ENCODE data around the gene CISD3. TPM values are rescaled to one million over a fixed set of nuclear protein-coding genes. Genes with fewer than 3 reads are reported as not detected.
A peak's percentile ranks its signal among the peaks of the same experiment; 100 is the strongest.
"Not testable (repeated sequence)": the region's sequence is repeated elsewhere in the genome, so short reads cannot be mapped to it uniquely, and the experiment has no call there.

Gene CISD3
- total RNA-seq, 2 experiments from 2014 or later: 48.2 to 56.1 TPM

GRCh38 chr17:38717139-38717745 is 12.9 kb upstream of the CISD3 start:
- no peaks in the 10 kb centered on the region for H3K27me3 Mint-ChIP-seq (ENCODE audit: low read depth)
- CTCF ChIA-PET: interaction anchor here (0.8 kb wide), 2 partner anchors 18 to 40 kb away, joined by 3 read pairs; no protein-coding TSS in a partner anchor

GRCh38 chr17:38719289-38719942 is 10.7 kb upstream of the CISD3 start:
- H3K4me3 Mint-ChIP-seq: no peak overlapping the region
- no peak for DNase-seq
- no peak for ATAC-seq
- H3K36me3 Mint-ChIP-seq (ENCODE audit: low read depth): peaks cover 53% of the 10 kb centered on the region
- CTCF ChIA-PET: interaction anchor here (1.0 to 2.4 kb wide), 5 partner anchors 9 to 43 kb away, joined by 3 to 13 read pairs (median 4); no protein-coding TSS in a partner anchor
- H3K4me1 Mint-ChIP-seq (ENCODE audit: low read depth): peaks cover 10% of the 10 kb centered on the region
- H3K9me3 Mint-ChIP-seq (ENCODE audit: insufficient read depth): no peaks in the 10 kb centered on the region
- no peaks in the 10 kb centered on the region for H3K27me3 Mint-ChIP-seq (ENCODE audit: low read depth)
- POLR2A ChIA-PET: interaction anchor here (0.7 to 1.6 kb wide), 4 partner anchors 9 to 15 kb away, joined by 3 to 9 read pairs (median 3); no protein-coding TSS in a partner anchor
- no peak overlapping the region for H3K27ac Mint-ChIP-seq

More at GRCh38 chr17:38717139-38717745, 12.9 kb upstream of the CISD3 start:
- ATAC-seq (no peak), DNase-seq (no peak)
- Mint-ChIP-seq H3K4me1 (ENCODE audit: low read depth) (peaks cover 17% of the 10 kb centered on the region), H3K4me3 (no peak overlapping the region), H3K27ac (peak overlapping the region; percentile 48), H3K9me3 (ENCODE audit: insufficient read depth) (no peaks in the 10 kb centered on the region), H3K36me3 (ENCODE audit: low read depth) (peaks cover 57% of the 10 kb centered on the region)
- POLR2A ChIA-PET: interaction anchor here (1.0 to 2.9 kb wide), 3 partner anchors 11 to 16 kb away, joined by 3 to 11 read pairs (median 7); partner anchors contain the start of gene MLLT6

- DNase-seq (no peak), ATAC-seq (no peak)
- no peak overlapping the region for H3K27ac Mint-ChIP-seq
Measured at GRCh38 chr17:38719943-38720641, 10.0 kb upstream of the CISD3 start.

GRCh38 chr17:38720941-38721340 is 9.2 kb upstream of the CISD3 start:
- no peaks in the 10 kb centered on the region for H3K9me3 Mint-ChIP-seq (ENCODE audit: insufficient read depth)
- ATAC-seq (no peak), DNase-seq (no peak)
- no peak overlapping the region for H3K4me3 Mint-ChIP-seq
- ChIA-PET POLR2A (no interaction called here), CTCF (no interaction called here)
- H3K36me3 Mint-ChIP-seq (ENCODE audit: low read depth): peaks cover 55% of the 10 kb centered on the region
- no peak overlapping the region for H3K27ac Mint-ChIP-seq
- H3K4me1 Mint-ChIP-seq (ENCODE audit: low read depth): peaks cover 12% of the 10 kb centered on the region
- H3K27me3 Mint-ChIP-seq (ENCODE audit: low read depth): no peaks in the 10 kb centered on the region

More at GRCh38 chr17:38719943-38720641, 10.0 kb upstream of the CISD3 start:
- H3K9me3 Mint-ChIP-seq (ENCODE audit: insufficient read depth): no peaks in the 10 kb centered on the region
- ChIA-PET POLR2A (interaction anchor here (0.7 to 1.6 kb wide), 3 partner anchors 10 to 15 kb away, joined by 3 read pairs; no protein-coding TSS in a partner anchor), CTCF (interaction anchor here (1.0 to 2.4 kb wide), 4 partner anchors 9 to 43 kb away, joined by 3 to 13 read pairs (median 8); no protein-coding TSS in a partner anchor)
- no peaks in the 10 kb centered on the region for H3K27me3 Mint-ChIP-seq (ENCODE audit: low read depth)
- H3K4me1 Mint-ChIP-seq (ENCODE audit: low read depth): peaks cover 10% of the 10 kb centered on the region
- peaks cover 54% of the 10 kb centered on the region for H3K36me3 Mint-ChIP-seq (ENCODE audit: low read depth)
- H3K4me3 Mint-ChIP-seq: no peak overlapping the region

GRCh38 chr17:38721802-38722201 is 8.3 kb upstream of the CISD3 start:
- no peaks in the 10 kb centered on the region for H3K9me3 Mint-ChIP-seq (ENCODE audit: insufficient read depth)
- peaks cover 20% of the 10 kb centered on the region for H3K4me1 Mint-ChIP-seq (ENCODE audit: low read depth)
- POLR2A ChIA-PET: interaction anchor here (1.4 kb wide), 1 partner anchor 12 kb away, joined by 3 read pairs; no protein-coding TSS in a partner anchor
- H3K27ac Mint-ChIP-seq: no peak overlapping the region
- CTCF ChIA-PET: interaction anchor here (1.7 to 2.8 kb wide), 3 partner anchors 11 to 15 kb away, joined by 4 to 12 read pairs (median 5); no protein-coding TSS in a partner anchor
- DNase-seq (no peak), ATAC-seq (no peak)
- H3K4me3 Mint-ChIP-seq: no peak overlapping the region
- peaks cover 53% of the 10 kb centered on the region for H3K36me3 Mint-ChIP-seq (ENCODE audit: low read depth)
- H3K27me3 Mint-ChIP-seq (ENCODE audit: low read depth): no peaks in the 10 kb centered on the region

GRCh38 chr17:38724337-38724988 is 5.7 kb upstream of the CISD3 start:
- DNase-seq (no peak), ATAC-seq (no peak)
- H3K4me1 Mint-ChIP-seq (ENCODE audit: low read depth): peaks cover 41% of the 10 kb centered on the region
- peaks cover 52% of the 10 kb centered on the region for H3K36me3 Mint-ChIP-seq (ENCODE audit: low read depth)
- no peaks in the 10 kb centered on the region for H3K27me3 Mint-ChIP-seq (ENCODE audit: low read depth)
- H3K27ac Mint-ChIP-seq: peak overlapping the region; percentile 52
- POLR2A ChIA-PET: interaction anchor here (2.4 kb wide), 1 partner anchor 19 kb away, joined by 9 read pairs; the partner anchor contains the start of gene MLLT6
- H3K9me3 Mint-ChIP-seq (ENCODE audit: insufficient read depth): no peaks in the 10 kb centered on the region
- CTCF ChIA-PET: interaction anchor here (1.0 to 2.8 kb wide), 3 partner anchors 10 to 47 kb away, joined by 3 to 12 read pairs (median 8); no protein-coding TSS in a partner anchor
- no peak overlapping the region for H3K4me3 Mint-ChIP-seq

GRCh38 chr17:38725066-38725465 is 5.1 kb upstream of the CISD3 start:
- Mint-ChIP-seq H3K4me1 (ENCODE audit: low read depth) (peaks cover 44% of the 10 kb centered on the region), H3K27ac (no peak overlapping the region), H3K27me3 (ENCODE audit: low read depth) (no peaks in the 10 kb centered on the region), H3K4me3 (no peak overlapping the region), H3K36me3 (ENCODE audit: low read depth) (peaks cover 51% of the 10 kb centered on the region), H3K9me3 (ENCODE audit: insufficient read depth) (no peaks in the 10 kb centered on the region)
- CTCF ChIA-PET: interaction anchor here (1.0 kb wide), 1 partner anchor 9 kb away, joined by 3 read pairs; no protein-coding TSS in a partner anchor
- POLR2A ChIA-PET: interaction anchor here (2.4 kb wide), 1 partner anchor 20 kb away, joined by 9 read pairs; the partner anchor contains the start of gene MLLT6
- ATAC-seq (no peak), DNase-seq (no peak)

- H3K4me3 Mint-ChIP-seq: peak overlapping the region; percentile 15
- H3K4me1 Mint-ChIP-seq (ENCODE audit: low read depth): peaks cover 50% of the 10 kb centered on the region
- peaks cover 48% of the 10 kb centered on the region for H3K36me3 Mint-ChIP-seq (ENCODE audit: low read depth)
Measured at GRCh38 chr17:38726145-38726544, 4.0 kb upstream of the CISD3 start.

GRCh38 chr17:38727736-38728135 is 2.4 kb upstream of the CISD3 start:
- H3K36me3 Mint-ChIP-seq (ENCODE audit: low read depth): peaks cover 52% of the 10 kb centered on the region
- peak overlapping the region; percentile 69 for H3K4me3 Mint-ChIP-seq
- peak; percentile 14 for ATAC-seq
- peaks cover 61% of the 10 kb centered on the region for H3K4me1 Mint-ChIP-seq (ENCODE audit: low read depth)
- H3K9me3 Mint-ChIP-seq (ENCODE audit: insufficient read depth): no peaks in the 10 kb centered on the region
- ChIA-PET POLR2A (interaction anchor here (0.8 to 4.2 kb wide), 10 partner anchors 9 to 51 kb away, joined by 3 to 92 read pairs (median 4); partner anchors contain the start of genes MLLT6 and PSMB3), CTCF (interaction anchor here (1.0 to 2.7 kb wide), 10 partner anchors 8 to 169 kb away, joined by 4 to 29 read pairs (median 6); partner anchors contain the start of genes MLLT6 and PSMB3)
- H3K27me3 Mint-ChIP-seq (ENCODE audit: low read depth): no peaks in the 10 kb centered on the region
- peak; percentile 68 for DNase-seq
- peak overlapping the region; percentile 95 for H3K27ac Mint-ChIP-seq

More at GRCh38 chr17:38726145-38726544, 4.0 kb upstream of the CISD3 start:
- H3K27ac Mint-ChIP-seq: peak overlapping the region; percentile 82
- ChIA-PET POLR2A (interaction anchor here (4.2 kb wide), 1 partner anchor 22 kb away, joined by 92 read pairs; the partner anchor contains the start of gene MLLT6), CTCF (interaction anchor here (2.1 kb wide), 2 partner anchors 10 to 168 kb away, joined by 5 to 6 read pairs; no protein-coding TSS in a partner anchor)
- ATAC-seq; H3K27me3 Mint-ChIP-seq (ENCODE audit: low read depth); H3K9me3 Mint-ChIP-seq (ENCODE audit: insufficient read depth); DNase-seq: not testable (repeated sequence)

- CTCF ChIA-PET: interaction anchor here (0.7 to 2.7 kb wide), 13 partner anchors 9 to 170 kb away, joined by 3 to 29 read pairs (median 6); partner anchors contain the start of genes EPOP, MLLT6 and PSMB3
- Mint-ChIP-seq H3K36me3 (ENCODE audit: low read depth) (peaks cover 50% of the 10 kb centered on the region), H3K4me3 (peak overlapping the region; percentile 69), H3K27me3 (ENCODE audit: low read depth) (no peaks in the 10 kb centered on the region), H3K4me1 (ENCODE audit: low read depth) (peaks cover 65% of the 10 kb centered on the region), H3K27ac (peak overlapping the region; percentile 95), H3K9me3 (ENCODE audit: insufficient read depth) (no peaks in the 10 kb centered on the region)
- peak; percentile 22 for ATAC-seq
- POLR2A ChIA-PET: interaction anchor here (0.5 to 4.2 kb wide), 15 partner anchors 10 to 1394 kb away, joined by 3 to 92 read pairs (median 4); partner anchors contain the start of genes MLLT6, PSMB3 and RPL19
- DNase-seq: peak; percentile 83
Measured at GRCh38 chr17:38728290-38728831, 1.8 kb upstream of the CISD3 start.
